HT-29 (cell line): ENCODE data around the gene CHAC2. TPM values are rescaled to one million over a fixed set of nuclear protein-coding genes. Genes with fewer than 3 reads are reported as not detected.
A peak's percentile ranks its signal among the peaks of the same experiment; 100 is the strongest.
"Not testable (repeated sequence)": the region's sequence is repeated elsewhere in the genome, so short reads cannot be mapped to it uniquely, and the experiment has no call there.

Experiments
- DNase-seq: peaks from one replicate; pipeline ENCODE4 v3.0.0-alpha.2; 2015; ENCODE audit warnings: low spot score
- total RNA-seq: library from RNA; depleted of rRNA; stranded (reverse); fragments of >200 nt; shearing (Covaris generic); gene quantifications from 2 replicates; pipeline ENCODE4 v1.2.3, GENCODE V29; 2014; rRNA removed

The CHAC2 gene
- 10.3 and 11.7 TPM in 2 replicates for total RNA-seq

- peak; percentile 95 for DNase-seq
These were observed at the start of gene CHAC2 for GRCh38 chr2:53767405-53768241. Gene CHAC2 (plus strand): TSS chr2:53767804. CDS start chr2:53767887, 83 bp downstream.

DNA sequence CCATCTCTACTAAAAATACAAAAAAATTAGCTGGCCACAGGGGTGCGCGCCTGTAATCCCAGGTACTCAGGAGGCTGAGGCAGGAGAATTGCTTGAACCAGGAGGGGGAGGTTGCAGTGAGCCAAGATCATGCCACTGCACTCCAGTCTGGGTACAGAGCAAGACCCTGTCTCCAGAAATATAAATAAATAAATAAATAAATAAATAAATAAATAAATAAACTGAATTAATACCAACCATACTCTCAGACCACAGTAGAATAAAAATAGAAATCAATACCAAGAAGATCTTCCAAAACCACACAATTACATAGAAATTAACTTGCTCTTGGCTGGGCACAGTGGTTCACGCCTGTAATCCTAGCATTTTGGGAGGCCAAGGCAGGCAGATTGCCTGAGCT, 46.7 kb upstream of the CHAC2 start:
- not testable (repeated sequence) for DNase-seq

GRCh38 chr2:53724536-53724935, 43.1 kb upstream of the CHAC2 start:
- no peak for DNase-seq

- DNase-seq, result no peak
These were observed 41.9 kb upstream of the CHAC2 start for GRCh38 chr2:53725662-53726061.

DNA sequence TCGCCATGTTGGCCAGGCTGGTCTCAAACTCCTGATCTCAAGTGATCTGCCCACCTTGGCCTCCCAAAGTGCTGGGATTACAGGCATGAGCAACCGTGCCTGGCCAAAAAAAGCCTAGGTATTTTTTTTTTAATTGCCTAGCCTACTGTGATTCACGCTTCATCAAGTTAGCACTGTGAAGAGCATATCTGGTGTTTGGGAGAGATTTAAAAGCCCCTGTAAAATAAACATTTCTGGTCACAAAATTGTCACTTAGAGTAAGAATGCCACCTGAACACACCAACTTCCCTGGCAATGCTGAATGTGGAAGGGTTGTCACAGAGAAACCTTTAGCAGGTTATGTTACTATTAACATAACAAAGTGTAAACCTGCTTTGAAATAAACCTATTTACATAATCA, 39.7 kb upstream of the CHAC2 start:
- no peak for DNase-seq

DNA sequence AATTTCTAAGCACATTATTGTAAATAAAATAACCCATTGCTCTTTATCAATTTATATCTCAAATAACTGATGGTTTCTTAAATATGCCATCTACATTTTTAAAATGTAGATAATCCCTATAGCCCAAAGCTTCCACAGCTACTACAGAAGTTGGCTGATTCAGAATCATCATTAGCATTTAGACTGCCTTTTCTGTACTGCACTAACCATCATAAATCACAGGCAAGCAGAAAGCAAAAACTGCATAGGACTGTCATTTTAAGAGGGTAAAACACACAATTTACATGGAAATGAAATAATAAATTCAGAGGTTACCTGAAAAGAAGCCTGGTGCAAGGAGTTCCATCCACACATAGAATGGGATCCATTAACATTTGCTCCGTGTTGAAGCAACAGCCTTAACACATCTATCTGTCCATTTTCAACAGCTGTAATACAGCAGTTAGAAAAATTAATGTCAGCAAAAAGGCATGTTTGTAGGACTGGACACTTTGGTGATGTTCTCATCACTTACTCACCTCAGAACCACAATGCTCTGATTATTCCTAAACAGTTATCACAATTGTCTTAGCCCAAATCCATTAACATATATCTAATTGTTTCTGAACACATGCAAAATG, 38.4 kb upstream of the CHAC2 start:
- DNase-seq, result no peak

GRCh38 chr2:53737091-53737490, 30.5 kb upstream of the CHAC2 start:
- no peak for DNase-seq

DNA sequence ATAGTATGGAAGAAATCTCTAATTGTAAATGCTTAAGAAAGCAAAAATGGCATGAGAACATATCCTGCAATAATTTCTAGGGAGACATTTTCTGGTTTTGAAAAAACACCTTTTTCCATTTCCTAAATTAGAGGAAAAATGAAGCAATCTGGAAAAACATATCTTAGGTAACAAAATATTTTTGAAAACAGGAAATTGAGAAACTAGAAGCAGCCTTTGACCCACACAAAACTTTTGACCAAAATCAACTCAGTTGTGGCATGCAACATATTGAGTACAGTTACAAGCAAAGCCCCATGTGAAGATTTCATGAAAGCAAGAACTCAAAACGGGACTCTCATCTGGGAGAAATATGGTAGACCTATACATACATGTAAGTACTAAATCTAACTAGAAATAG, 28.6 kb upstream of the CHAC2 start:
- no peak for DNase-seq

DNA sequence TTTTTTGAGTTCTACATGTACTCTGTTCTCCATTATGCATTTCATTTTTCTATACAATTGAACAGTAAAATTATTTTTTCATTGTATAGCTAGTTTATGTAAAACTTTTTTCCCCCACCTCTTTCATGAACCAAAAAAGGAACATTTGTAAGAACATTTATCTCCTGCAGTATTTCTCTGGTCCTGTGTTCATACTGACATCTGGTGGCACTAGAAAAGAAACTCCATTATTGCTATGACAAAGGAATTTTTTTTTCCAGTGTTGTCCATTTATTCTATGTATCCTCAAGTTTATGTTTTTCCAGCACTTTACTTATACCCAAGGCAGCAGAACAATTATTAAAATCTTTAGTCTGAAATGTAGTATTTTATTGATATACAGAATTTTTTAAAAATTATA, 27.4 kb upstream of the CHAC2 start:
- DNase-seq, result peak; percentile 9

- no peak for DNase-seq
These were observed 23.1 kb upstream of the CHAC2 start for GRCh38 chr2:53744395-53745065.

DNA sequence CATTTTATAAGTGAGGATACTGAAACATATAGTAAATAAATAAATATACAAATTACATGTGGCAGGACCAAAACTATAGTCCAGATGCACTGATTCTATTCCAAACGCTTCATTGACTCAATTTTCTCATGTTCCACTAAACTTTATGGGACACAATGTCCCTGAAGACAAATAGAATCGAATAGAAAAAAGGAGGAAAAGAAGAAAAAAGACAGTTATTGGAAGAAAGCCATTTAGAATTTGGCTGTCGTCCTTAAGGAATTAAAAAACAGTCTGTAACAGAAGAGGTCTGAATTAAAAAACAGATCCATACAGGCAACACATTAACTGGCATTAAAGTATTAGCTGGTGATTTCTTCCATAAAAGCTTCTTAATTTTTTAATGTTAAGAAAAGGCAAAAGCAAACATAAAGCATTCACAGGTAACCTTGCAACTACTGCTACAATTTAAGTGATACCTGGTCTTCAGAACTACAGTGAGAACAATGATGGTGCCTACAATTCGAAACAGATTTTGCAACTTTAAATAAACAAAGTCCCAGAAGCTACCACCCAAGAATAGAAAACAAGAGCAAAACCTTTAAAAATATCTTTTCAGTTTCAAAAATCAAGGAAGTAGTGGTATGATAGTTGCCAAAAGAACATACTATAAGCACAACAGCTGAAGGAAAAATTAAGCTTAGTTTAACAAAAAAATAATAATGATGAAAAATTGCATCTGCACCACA, 17.4 kb upstream of the CHAC2 start:
- DNase-seq, result no peak

DNA sequence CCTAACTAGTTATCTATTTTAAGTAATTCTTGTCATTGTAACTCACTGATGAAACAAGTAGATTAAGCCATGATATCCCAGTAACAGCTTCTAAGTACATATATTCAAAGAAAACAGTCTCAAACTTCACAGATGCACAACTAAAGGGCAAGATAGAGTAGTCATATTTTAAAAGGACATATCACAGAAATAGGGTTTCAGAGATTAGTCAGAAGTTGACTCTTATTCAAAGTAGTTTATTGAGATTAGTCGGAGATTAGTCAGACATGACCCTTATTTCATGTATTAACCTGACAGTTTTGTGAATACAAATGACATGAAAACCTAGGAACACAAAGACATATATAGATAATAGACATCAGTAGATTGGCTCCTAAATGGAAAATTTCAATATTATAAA, 15.9 kb upstream of the CHAC2 start:
- no peak for DNase-seq

GRCh38 chr2:53752385-53752784, 15.2 kb upstream of the CHAC2 start:
- no peak for DNase-seq

DNA sequence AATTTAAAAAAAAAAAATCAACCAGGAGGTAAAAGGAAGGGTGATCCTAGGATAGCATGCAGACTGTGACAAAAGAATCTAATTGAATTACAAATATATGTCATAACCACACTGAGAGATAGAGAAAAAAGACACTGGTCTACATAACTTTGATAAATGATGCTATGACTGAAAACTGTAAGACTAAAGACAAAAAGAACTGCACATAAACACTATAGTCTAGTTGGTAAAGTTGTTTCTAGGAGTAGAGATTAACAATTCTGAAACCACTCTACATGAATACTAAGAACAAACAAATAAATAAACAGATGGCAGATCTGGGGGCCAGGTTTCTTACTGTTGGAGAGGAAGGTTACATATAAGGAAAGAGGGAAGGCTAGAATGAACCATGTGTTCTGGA, 14.6 kb upstream of the CHAC2 start:
- DNase-seq, result no peak

DNA sequence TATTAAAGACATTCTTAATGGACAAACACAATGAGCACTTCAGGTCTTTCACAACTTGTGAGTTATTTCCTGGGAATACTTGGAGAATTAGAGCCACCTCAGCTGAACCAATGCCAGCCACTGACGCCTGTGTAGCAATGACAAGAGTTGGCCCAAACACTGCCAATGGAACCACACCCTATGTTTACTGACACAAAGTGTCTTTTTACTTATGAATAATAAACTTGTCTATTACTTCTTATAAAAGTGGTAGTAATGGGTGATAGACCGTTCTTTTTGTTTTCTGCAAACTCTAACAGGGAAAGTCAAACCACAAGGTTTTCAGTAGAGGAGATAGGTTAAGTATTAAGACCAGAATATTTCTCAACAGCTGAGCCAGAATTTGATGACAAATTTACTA, 12.5 kb upstream of the CHAC2 start:
- DNase-seq, result no peak

GRCh38 chr2:53756644-53757043, 11.0 kb upstream of the CHAC2 start:
- no peak for DNase-seq

DNA sequence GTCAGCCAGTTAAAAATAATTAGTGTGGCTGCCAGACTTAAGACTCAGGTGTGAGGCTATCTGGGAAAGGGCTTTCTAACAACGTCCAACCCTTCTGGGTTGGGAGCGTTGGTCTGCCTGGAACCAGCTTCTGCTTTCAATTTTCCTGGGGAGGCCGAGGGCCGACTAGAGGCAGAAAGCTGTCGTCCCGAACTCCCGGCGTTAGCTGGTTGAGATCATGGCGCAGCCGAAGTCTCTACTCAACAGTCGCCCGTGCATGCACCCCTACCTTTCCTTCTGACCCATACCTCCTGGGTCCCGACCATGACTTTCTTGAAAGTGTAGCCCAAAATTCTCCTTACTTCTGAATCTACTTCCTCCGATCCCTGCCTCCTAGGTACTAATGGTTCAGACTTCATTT, 10.4 kb upstream of the CHAC2 start:
- DNase-seq, result not testable (repeated sequence)

GRCh38 chr2:53765767-53766166, 1.8 kb upstream of the CHAC2 start:
- DNase-seq, result no peak

DNA sequence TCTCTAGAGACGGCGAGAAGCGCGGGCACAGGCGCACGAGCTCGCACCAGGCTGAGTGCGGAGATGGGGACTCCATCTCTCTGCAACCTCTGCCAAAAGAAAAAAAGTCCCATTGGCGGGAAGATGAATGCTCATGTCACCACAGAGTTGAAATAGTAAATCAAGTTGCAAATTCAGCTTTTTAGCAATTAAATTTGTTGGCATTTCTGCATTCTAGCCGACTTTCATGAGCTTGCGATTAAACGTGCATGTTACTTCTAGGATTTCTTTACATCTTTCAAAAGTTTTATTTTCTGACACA, 588 bp downstream of the CHAC2 start:
- DNase-seq, result no peak

DNA sequence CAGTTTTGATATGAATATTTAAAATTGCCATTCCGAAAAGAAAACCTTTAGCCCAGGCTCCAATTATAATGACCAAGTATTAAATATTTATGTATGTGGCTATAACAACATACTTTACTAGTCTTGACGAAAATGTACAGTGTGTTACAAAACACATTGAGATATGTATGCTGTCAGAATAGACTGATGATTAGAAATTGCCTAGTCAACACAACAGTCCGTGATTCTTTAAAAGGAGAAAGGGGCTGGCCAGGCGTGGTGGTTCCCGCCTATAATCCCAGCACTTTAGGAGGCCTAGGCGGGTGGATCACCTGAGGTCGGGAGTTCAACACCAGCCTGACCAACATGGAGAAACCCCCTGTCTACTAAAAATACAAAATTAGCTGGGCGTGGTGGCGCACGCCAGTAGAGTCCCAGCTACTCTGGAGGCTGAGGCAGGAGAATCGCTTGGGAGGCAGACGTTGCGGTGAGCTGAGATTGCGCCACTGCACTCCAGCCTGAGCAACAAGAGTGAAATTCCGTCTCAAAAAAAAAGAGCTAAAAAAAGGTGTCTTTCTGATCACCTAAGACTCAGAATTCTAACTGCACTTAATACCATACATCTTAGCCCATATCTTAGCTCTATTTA, 1.8 kb downstream of the CHAC2 start:
- no peak for DNase-seq

- DNase-seq, result no peak
These were observed 2.7 kb downstream of the CHAC2 start for GRCh38 chr2:53770264-53770663.

DNA sequence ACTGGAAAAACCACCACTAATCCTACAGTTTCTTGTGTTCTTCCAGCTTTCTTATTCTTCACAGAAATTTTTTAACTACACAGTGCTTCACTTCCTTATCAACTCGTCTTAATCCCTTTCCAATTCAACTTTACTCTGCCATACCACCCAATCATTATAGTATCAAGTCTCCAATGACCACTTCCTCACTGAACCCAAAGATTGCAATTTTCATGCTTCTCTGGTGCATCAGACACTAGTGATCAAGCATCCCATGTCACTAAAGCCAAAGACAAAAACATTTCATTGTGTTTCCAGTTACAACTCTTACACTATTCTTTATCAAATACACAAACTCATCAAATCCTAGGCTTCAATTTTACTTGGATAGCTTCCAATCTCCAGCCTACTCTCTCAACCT, 9.5 kb downstream of the CHAC2 start:
- no peak for DNase-seq
